NCI-H1092 treated with DMSO at 0.1 percent for 48 hours (cell line): ENCODE measurements around the gene RNF115.

ENCODE experiments used
- DNase-seq: peaks from one replicate; lab custom pipeline; 2025; lab: John Stamatoyannopoulos, UW

RNF115 gene

GRCh38 chr1:145701306-145701862 is 122.5 kb downstream of the RNF115 start:
- no peak for DNase-seq

DNA sequence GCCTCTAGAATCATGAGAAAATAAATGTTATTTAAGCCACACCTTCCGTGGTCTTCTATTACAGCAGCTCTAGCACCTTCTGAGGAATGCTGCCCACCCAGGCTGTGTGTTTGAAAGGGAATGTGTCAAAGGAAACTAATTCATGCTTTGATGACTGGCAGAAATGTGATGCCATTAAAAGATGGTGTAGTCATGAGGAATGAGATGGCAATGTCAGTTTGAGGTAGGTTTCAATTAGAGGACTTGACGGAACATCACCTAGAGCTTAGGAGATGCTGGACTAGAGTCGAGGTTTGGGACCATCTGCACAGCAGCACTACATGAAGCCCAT is 127.3 kb downstream of the RNF115 start:
- DNase-seq, result no peak

DNA sequence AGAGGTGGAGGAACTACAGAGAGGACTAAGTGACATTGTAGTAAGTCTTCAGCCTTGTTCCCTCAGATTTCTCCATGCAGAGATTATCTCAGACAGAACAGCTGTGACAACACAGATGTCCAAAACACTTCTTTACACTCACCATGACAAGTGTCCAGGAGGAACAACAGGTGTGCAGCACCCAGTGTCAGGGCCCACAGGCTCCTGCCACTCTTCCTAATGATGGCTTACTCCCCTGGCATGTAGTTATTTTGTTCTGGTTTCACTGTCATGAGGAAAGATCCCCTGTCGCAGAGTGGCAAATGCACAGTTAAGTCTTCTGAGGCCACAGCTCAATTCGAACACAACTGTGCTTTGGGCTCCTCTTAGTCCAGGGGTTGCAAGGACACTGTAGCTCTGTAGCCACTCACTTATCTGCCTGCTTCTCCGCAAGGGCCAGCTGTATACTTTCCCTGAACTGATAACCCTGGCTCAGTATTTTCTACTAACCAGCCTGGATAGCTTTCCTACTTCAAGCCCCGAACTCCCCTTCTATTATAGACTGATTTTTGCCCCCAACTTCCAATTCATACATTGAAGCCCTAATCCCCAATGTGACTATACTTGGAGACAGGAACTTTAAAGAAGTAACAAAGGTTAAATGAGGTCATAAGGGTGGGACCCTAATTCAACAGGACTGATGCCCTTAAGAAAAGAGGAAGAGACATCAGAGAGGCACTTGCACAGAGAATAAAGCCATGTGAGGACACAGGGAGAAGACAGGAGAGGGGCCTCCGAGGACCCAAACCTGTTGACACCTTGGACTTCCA is 127.9 kb downstream of the RNF115 start:
- no peak for DNase-seq

DNA sequence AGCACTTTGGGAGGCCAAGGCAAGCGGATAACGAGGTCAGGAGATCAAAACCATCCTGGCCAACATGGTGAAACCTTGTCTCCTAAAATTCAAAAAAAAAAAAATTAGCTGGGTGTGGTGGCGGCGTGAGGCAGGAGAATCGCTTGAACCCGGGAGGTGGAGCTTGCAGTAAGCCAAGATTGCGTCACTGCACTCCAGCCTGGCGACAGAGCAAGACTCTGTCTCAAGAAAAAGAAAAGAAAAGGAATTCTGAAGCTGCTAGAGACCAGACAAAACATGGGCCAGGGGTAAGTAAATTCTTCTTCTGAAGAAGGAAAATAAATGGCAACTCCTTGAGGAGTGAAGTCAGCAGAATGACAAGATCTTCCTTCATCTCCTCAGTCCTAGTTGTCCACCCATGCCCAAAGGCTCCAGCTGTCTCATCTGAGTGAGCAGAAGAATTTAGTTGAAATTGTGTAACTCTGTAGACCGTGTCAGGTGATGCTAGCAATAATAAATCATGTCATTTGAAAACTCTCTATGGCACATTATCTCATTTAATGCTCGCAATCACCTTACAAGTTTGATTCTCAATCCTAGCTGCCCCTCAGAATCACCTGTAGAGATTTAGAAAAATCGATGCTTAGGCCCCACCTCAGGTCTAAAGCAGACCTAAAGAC is 131.0 kb downstream of the RNF115 start:
- DNase-seq, result no peak

DNA sequence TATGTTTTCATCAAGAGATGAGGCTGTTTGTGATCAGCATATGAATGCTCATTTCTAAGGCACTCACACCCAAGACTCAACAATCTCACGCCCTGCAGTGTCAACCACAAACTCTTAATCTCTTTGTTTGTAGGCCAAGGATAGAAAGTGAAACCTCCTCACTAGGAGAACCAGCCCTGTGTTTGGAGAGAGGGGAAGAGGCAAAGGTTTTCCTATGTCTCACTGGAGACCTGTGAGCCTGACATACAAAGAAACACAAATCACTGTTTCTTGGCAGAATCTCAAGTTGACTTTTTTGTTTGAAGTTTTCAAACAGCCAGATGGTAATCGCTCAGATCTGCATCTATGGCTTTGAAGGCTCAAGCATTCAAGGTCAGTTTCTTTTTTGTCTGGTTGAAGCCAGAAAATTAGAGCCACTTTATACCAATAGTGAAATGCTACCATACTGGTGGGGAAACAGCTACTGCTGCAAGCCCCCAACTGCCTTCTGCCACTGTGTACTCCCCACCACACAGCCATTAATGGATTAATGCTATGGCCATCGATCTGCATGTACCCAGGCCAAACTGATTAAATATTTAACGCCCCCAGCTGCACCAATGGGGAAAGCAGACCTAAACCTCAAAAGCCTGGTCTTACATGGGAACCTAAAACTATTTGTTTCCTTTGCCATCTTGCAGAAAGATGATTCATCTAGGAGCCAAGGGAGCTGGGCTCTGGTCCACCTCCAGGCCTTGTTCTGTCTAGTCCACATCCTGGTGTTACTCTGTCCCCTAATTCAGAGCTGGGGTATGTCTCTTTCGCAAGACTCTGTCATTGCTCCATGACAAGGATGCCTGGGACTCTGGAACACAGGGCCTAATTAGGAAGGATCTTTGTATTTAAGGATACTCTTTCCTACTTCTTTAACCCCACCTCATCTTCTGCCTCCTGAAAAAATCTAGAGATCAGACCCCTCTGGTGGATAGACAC is 133.0 kb downstream of the RNF115 start:
- DNase-seq, result no peak

DNA sequence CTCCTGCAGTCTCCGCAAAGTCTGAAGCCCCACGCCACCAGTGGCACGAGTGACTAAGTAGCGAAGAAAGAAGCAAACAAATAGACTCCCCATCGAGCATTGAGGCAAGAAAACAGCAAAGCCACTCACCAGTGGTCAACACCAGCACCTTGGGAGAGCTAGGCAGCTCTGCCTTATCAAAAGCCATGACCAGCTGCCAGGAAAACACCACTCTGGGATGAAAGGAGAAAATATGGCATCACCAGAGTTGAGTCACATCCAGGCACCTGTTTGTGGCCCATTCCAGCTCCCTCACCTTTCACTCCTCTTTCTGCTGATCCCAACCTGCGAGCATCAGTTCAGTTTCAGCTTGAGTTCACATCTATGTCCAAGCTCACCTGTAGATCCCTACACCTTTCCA is 134.0 kb downstream of the RNF115 start:
- DNase-seq, result no peak

DNA sequence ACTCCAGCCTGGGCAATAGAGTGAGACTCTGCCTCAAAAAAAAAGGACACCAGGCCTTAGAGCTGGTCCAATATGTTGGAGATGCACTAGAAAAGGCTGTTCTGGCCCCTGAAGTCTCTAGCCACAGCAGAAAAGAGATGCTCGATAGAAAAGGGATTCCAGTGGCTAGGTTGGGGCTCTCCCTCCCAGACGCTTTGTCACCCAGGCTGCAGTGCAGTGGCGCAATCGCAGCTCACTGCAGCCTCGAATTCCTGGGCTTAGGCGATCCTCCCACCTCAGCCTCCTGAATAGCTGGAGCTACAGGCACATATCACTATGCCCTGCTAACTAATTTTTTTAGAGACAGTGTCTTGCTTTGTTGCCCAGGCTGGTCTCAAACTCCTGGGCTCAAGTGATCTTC is 135.0 kb downstream of the RNF115 start:
- DNase-seq, result no peak
